Measurements from ENCODE around the gene INO80C.

The INO80C gene

GRCh38 chr18:35470435-35470834 lies 27.3 kb downstream of the INO80C start:
- Histone ChIP-seq H3K4me2 (ENCODE audit: low read depth, low read length) (no peak overlapping the region), H3K36me3 (replicated peaks; ENCODE audit: insufficient read depth, low read length) (no peaks in the 10 kb centered on the region), H3K9me3 (replicated peaks; ENCODE audit: insufficient read depth, low read length) (no peaks in the 10 kb centered on the region), H3K4me3 (ENCODE audit: low read length) (no peak overlapping the region), H3K27me3 (replicated peaks; ENCODE audit: insufficient read depth, low read length) (no peaks in the 10 kb centered on the region), H3K79me2 (ENCODE audit: low read length) (no peaks in the 10 kb centered on the region), H2AFZ (ENCODE audit: low read length) (no peak overlapping the region), H3K27ac (ENCODE audit: low read length) (no peak overlapping the region), H3K9me2 (replicated peaks; ENCODE audit: insufficient read depth, low read length) (no peaks in the 10 kb centered on the region), H3K4me1 (ENCODE audit: low read length) (no peaks in the 10 kb centered on the region), H3K9ac (ENCODE audit: low read length) (no peak overlapping the region), H3F3A (ENCODE audit: insufficient read depth, low read length) (no peaks in the 10 kb centered on the region), H4K20me1 (ENCODE audit: insufficient read depth, low read length) (no peaks in the 10 kb centered on the region)
- DNase-seq, result no peak
- TF ChIP-seq EZH2phosphoT487 (IDR thresholded peaks at IDR 0.05; ENCODE audit: low read length), result no peak
- no peak for TF ChIP-seq EZH2 (optimal IDR thresholded peaks at IDR 0.05; ENCODE audit: low read depth, low read length)
- no peak for TF ChIP-seq CTCF (IDR thresholded peaks at IDR 0.05; ENCODE audit: low read length)

- no peak for DNase-seq
These were observed 28.0 kb downstream of the INO80C start for GRCh38 chr18:35469725-35470124.

GRCh38 chr18:35468711-35469110 lies 29.0 kb downstream of the INO80C start:
- no peaks in the 10 kb centered on the region for H3F3A ChIP-seq (ENCODE audit: insufficient read depth, low read length)
- no peaks in the 10 kb centered on the region for H4K20me1 ChIP-seq (ENCODE audit: insufficient read depth, low read length)
- H3K27me3 ChIP-seq (replicated peaks; ENCODE audit: insufficient read depth, low read length), result no peaks in the 10 kb centered on the region
- no peaks in the 10 kb centered on the region for H3K9me3 ChIP-seq (replicated peaks; ENCODE audit: insufficient read depth, low read length)
- H3K9me2 ChIP-seq (replicated peaks; ENCODE audit: insufficient read depth, low read length), result no peaks in the 10 kb centered on the region
- H3K4me1 ChIP-seq (ENCODE audit: low read length), result no peaks in the 10 kb centered on the region
- no peak overlapping the region for H3K9ac ChIP-seq (ENCODE audit: low read length)
- H3K27ac ChIP-seq (ENCODE audit: low read length), result no peak overlapping the region
- no peaks in the 10 kb centered on the region for H3K79me2 ChIP-seq (ENCODE audit: low read length)
- no peak overlapping the region for H3K4me3 ChIP-seq (ENCODE audit: low read length)
- H3K4me2 ChIP-seq (ENCODE audit: low read depth, low read length), result no peak overlapping the region
- TF ChIP-seq EZH2phosphoT487 (IDR thresholded peaks at IDR 0.05; ENCODE audit: low read length), result no peak
- TF ChIP-seq EZH2 (optimal IDR thresholded peaks at IDR 0.05; ENCODE audit: low read depth, low read length), result no peak
- no peak for TF ChIP-seq CTCF (IDR thresholded peaks at IDR 0.05; ENCODE audit: low read length)
- H3K36me3 ChIP-seq (replicated peaks; ENCODE audit: insufficient read depth, low read length), result no peaks in the 10 kb centered on the region
- no peak overlapping the region for H2AFZ ChIP-seq (ENCODE audit: low read length)
- no peak for DNase-seq

More at GRCh38 chr18:35469725-35470124, 28.0 kb downstream of the INO80C start:
- Histone ChIP-seq H4K20me1 (ENCODE audit: insufficient read depth, low read length) (no peaks in the 10 kb centered on the region), H3K4me1 (ENCODE audit: low read length) (no peaks in the 10 kb centered on the region), H3K27me3 (replicated peaks; ENCODE audit: insufficient read depth, low read length) (no peaks in the 10 kb centered on the region), H3K9me2 (replicated peaks; ENCODE audit: insufficient read depth, low read length) (no peaks in the 10 kb centered on the region), H3K4me2 (ENCODE audit: low read depth, low read length) (no peak overlapping the region), H3K27ac (ENCODE audit: low read length) (no peak overlapping the region), H3K36me3 (replicated peaks; ENCODE audit: insufficient read depth, low read length) (no peaks in the 10 kb centered on the region), H3F3A (ENCODE audit: insufficient read depth, low read length) (no peaks in the 10 kb centered on the region), H3K9ac (ENCODE audit: low read length) (no peak overlapping the region), H3K79me2 (ENCODE audit: low read length) (no peaks in the 10 kb centered on the region), H2AFZ (ENCODE audit: low read length) (no peak overlapping the region), H3K9me3 (replicated peaks; ENCODE audit: insufficient read depth, low read length) (no peaks in the 10 kb centered on the region), H3K4me3 (ENCODE audit: low read length) (no peak overlapping the region)
- TF ChIP-seq EZH2 (optimal IDR thresholded peaks at IDR 0.05; ENCODE audit: low read depth, low read length) (no peak), EZH2phosphoT487 (IDR thresholded peaks at IDR 0.05; ENCODE audit: low read length) (no peak), CTCF (IDR thresholded peaks at IDR 0.05; ENCODE audit: low read length) (no peak)
